Hepatocyte (in vitro differentiated cells): ENCODE results near the gene MSI2.

Source experiments
- EZH2 ChIP-seq: fragments of 200-600 bp; sonication (generic); IDR thresholded peaks from 2 replicates; pipeline ENCODE4 v1.6.1; 2016; ENCODE audit warnings: antibody characterized with exemption, mild to moderate bottlenecking, borderline replicate concordance
- EZH2phosphoT487 ChIP-seq: fragments of 200-600 bp; sonication (generic); IDR thresholded peaks from one replicate; pipeline ENCODE4 v1.6.1; 2018; ENCODE audit warnings: antibody characterized with exemption, mild to moderate bottlenecking, low read depth, moderate library complexity; ENCODE audit not compliant: unreplicated experiment, severe bottlenecking
- TF ChIP-seq, protein P1 (sequence below): fragments of 200-600 bp; sonication (generic); IDR thresholded peaks from 2 replicates; pipeline ENCODE4 v1.5.1; 2016; ENCODE audit warnings: antibody characterized with exemption, mild to moderate bottlenecking; ENCODE audit not compliant: poor library complexity

DNA sequence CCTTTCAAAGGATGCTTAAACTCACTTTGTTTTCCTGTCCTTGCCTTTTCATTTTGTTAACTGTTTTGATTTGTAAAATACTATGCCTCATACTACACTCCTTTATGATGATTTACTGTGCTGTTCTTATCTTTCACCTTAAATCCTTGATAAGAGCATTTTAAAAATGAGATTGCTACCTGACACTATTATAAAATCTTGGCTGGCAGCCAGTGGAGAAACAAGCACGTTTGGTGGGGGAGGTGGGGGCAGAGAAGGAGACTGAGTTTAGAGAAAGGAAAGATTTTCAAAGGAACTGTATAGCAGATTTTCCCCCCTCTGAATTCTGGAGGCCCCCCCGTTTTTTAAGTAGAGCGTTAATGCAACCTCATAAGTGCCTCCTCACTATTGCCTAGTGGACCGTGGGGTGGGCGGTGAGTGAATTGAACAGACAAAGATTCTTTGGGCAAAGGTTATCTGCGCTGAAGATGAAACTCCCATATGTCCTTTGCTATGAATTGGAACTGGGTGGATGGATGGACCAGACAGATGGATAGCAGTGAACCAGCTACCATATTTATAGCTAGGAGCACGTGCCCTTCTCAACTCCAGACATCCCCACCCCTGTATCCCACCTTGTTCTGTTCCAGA lies 288.6 kb downstream of the MSI2 start:
- TF ChIP-seq, protein P1, sequence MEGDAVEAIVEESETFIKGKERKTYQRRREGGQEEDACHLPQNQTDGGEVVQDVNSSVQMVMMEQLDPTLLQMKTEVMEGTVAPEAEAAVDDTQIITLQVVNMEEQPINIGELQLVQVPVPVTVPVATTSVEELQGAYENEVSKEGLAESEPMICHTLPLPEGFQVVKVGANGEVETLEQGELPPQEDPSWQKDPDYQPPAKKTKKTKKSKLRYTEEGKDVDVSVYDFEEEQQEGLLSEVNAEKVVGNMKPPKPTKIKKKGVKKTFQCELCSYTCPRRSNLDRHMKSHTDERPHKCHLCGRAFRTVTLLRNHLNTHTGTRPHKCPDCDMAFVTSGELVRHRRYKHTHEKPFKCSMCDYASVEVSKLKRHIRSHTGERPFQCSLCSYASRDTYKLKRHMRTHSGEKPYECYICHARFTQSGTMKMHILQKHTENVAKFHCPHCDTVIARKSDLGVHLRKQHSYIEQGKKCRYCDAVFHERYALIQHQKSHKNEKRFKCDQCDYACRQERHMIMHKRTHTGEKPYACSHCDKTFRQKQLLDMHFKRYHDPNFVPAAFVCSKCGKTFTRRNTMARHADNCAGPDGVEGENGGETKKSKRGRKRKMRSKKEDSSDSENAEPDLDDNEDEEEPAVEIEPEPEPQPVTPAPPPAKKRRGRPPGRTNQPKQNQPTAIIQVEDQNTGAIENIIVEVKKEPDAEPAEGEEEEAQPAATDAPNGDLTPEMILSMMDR: no peak
- TF ChIP-seq EZH2 (no peak), EZH2phosphoT487 (no peak)
